ENCODE results near the gene HNRNPA1.

DNA sequence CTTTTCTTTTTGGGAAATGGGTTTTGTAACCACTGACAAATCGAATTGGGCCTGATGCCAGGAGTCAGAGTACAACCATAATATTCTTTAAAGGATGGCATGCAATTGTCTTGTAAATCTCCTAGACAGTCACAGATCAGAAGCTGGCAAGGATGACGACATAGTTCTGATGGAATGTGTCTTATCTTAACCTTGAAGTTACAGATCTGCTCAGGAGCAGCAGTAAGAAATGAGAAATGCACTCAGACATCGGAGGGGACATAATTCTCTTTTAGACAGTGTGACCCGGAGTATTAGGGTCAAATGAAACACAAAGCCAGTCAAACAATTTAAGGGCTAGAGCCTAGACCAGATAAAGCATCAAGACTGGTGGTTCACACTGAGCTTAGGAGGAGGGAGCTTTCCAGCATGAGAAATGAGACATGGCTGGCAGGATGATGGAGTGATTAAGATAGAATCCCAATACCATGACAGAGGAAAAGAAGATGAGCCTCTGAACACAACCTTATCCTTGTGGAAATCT lies 18.1 kb upstream of the HNRNPA1 start:
- TF ChIP-seq CTCF (conservative IDR thresholded peaks at IDR 0.05; ENCODE audit: low read length) (no peak), EZH2phosphoT487 (IDR thresholded peaks at IDR 0.05; ENCODE audit: borderline replicate concordance) (no peak)
